ENCODE data around the gene LRRC3.

- TF ChIP-seq POLR2AphosphoS5 (IDR thresholded peaks at IDR 0.05; ENCODE audit: low read depth, low read length): no peak
- TF ChIP-seq POLR2A (IDR thresholded peaks at IDR 0.05; ENCODE audit: low read depth, low read length): no peak
- TF ChIP-seq TAF1 (IDR thresholded peaks at IDR 0.05; ENCODE audit: low read depth, low read length): no peak
- TF ChIP-seq SPI1 (IDR thresholded peaks at IDR 0.05; ENCODE audit: low read depth, low read length): no peak
Measured at GRCh38 chr21:44485254-44485793, 30.0 kb downstream of the LRRC3 start.

Measured in GM12891 (cell line).